ENCODE measurements around the gene PRKCI.
"Not testable (repeated sequence)": the region's sequence is repeated elsewhere in the genome, so short reads cannot be mapped to it uniquely, and the experiment has no call there.

PRKCI gene

GRCh38 chr3:170225166-170225565 is 2.9 kb downstream of the PRKCI start:
- DNase-seq = no peak

- DNase-seq = no peak
Observed at GRCh38 chr3:170226426-170226960, 4.3 kb downstream of the PRKCI start.

GRCh38 chr3:170228093-170228766 is 6.0 kb downstream of the PRKCI start:
- DNase-seq = no peak

GRCh38 chr3:170232266-170232665 is 10.0 kb downstream of the PRKCI start:
- no peak for DNase-seq

GRCh38 chr3:170233530-170233929 is 11.3 kb downstream of the PRKCI start:
- DNase-seq = no peak

GRCh38 chr3:170240142-170240541 is 17.9 kb downstream of the PRKCI start:
- no peak for DNase-seq

- no peak for DNase-seq
Observed at GRCh38 chr3:170240671-170241070, 18.4 kb downstream of the PRKCI start.

- DNase-seq = no peak
Observed at GRCh38 chr3:170244576-170244975, 22.4 kb downstream of the PRKCI start.

GRCh38 chr3:170247875-170248274 is 25.7 kb downstream of the PRKCI start:
- no peak for DNase-seq

- DNase-seq = no peak
Observed at GRCh38 chr3:170256597-170256996, 34.4 kb downstream of the PRKCI start.

GRCh38 chr3:170257145-170257544 is 34.9 kb downstream of the PRKCI start:
- DNase-seq = no peak

- no peak for DNase-seq
Observed at GRCh38 chr3:170258105-170258487, 35.9 kb downstream of the PRKCI start.

- DNase-seq = no peak
Observed at GRCh38 chr3:170259907-170260306, 37.7 kb downstream of the PRKCI start.

GRCh38 chr3:170267793-170268192 is 45.6 kb downstream of the PRKCI start:
- no peak for DNase-seq

GRCh38 chr3:170269673-170270254 is 47.5 kb downstream of the PRKCI start:
- not testable (repeated sequence) for DNase-seq

GRCh38 chr3:170270282-170270881 is 48.2 kb downstream of the PRKCI start:
- no peak for DNase-seq

GRCh38 chr3:170274641-170275040 is 52.4 kb downstream of the PRKCI start:
- no peak for DNase-seq

GRCh38 chr3:170275832-170276231 is 53.6 kb downstream of the PRKCI start:
- no peak for DNase-seq

- not testable (repeated sequence) for DNase-seq
Observed at GRCh38 chr3:170277311-170277710, 55.1 kb downstream of the PRKCI start.

GRCh38 chr3:170277833-170278580 is 55.8 kb downstream of the PRKCI start:
- DNase-seq = no peak

GRCh38 chr3:170278627-170279026 is 56.4 kb downstream of the PRKCI start:
- no peak for DNase-seq

GRCh38 chr3:170290194-170290593 is 68.0 kb downstream of the PRKCI start:
- no peak for DNase-seq

- DNase-seq = no peak
Observed at GRCh38 chr3:170295586-170295985, 73.4 kb downstream of the PRKCI start.
